Measurements from ENCODE around the gene NCOA7. TPM values are rescaled to one million over a fixed set of nuclear protein-coding genes. Genes with fewer than 3 reads are reported as not detected.

Gene NCOA7
- total and polyA plus RNA-seq, 2 of the 8 experiments (the other 6 are each of a cell fraction or from before 2014, with no cell fraction given): 2.6 to 10.7 TPM

DNA sequence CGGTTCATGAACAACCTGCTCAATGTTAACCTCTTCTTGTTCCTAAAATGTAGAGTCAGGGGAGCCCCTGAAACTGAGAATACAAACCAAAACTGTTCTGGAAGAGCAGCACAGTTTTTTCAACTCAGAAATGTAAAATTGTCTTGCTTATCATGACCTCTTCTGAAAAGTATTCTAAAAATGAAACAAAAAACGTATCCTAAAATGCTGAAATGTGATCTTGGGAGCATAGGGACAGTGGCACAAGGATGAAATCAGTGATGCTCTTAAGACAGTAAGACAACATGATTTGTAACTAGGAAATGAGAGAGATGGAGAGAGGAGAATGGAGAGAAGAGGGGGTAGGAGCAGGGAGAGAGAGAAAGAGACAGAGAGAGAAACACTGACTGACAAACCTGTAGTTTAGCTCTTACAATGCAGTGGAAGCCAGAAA, 27.5 kb downstream of the NCOA7 start:
- Histone ChIP-seq H3K27ac (ENCODE audit: low read depth, low read length) (no peak overlapping the region), H2BK15ac (ENCODE audit: low read length) (no peak overlapping the region), H4K91ac (replicated peaks; ENCODE audit: insufficient read length, low read length) (no peak overlapping the region), H2AK5ac (ENCODE audit: low read depth, low read length) (no peak overlapping the region), H2AFZ (ENCODE audit: low read length) (no peak overlapping the region), H2BK5ac (ENCODE audit: low read depth, low read length) (no peak overlapping the region), H3K4me3 (ENCODE audit: extremely low read depth in 1 of 4, insufficient read depth in 2 of 4, low read depth in 3 of 4, low read length in 4 of 4) (no peak overlapping the region), H3K9me3 (ENCODE audit: insufficient read depth in 2 of 2, low read depth in 1 of 2, low read length in 1 of 2) (no peaks in the 10 kb centered on the region), H3K23ac (ENCODE audit: insufficient read length) (no peak overlapping the region), H4K5ac (ENCODE audit: insufficient read length, low read depth, low read length) (no peak overlapping the region), H3K9ac (replicated peaks in 1 of 4; ENCODE audit: extremely low read depth in 1 of 4, low read depth in 3 of 4, low read length in 3 of 4) (no peak overlapping the region), H3K4me2 (ENCODE audit: insufficient read depth in 1 of 2, low read depth in 2 of 2, low read length in 2 of 2) (no peak overlapping the region), H4K20me1 (replicated peaks in 1 of 2; ENCODE audit: control insufficient read depth in 1 of 2, insufficient read depth in 2 of 2, low read length in 2 of 2) (no peaks in the 10 kb centered on the region), H3K27me3 (replicated peaks in 1 of 4; ENCODE audit: control insufficient read depth in 3 of 4, extremely low read depth in 1 of 4, insufficient read depth in 3 of 4, low read length in 3 of 4) (peaks cover 0 to 2% (median 0%) of the 10 kb centered on the region in 4 experiments; a peak in 1 of 7 replicates), H3K79me2 (ENCODE audit: control insufficient read depth in 1 of 2, insufficient read depth in 2 of 2, low read length in 2 of 2) (no peaks in the 10 kb centered on the region), H2BK20ac (ENCODE audit: low read length) (no peak overlapping the region), H3K79me1 (ENCODE audit: low read depth, low read length) (no peaks in the 10 kb centered on the region), H3K36me3 (ENCODE audit: control insufficient read depth in 2 of 4, insufficient read depth in 4 of 4, low read length in 3 of 4) (no peaks in the 10 kb centered on the region), H3K4me1 (replicated peaks in 1 of 4; ENCODE audit: control insufficient read depth in 3 of 4, insufficient read depth in 4 of 4, low read length in 3 of 4) (no peaks in the 10 kb centered on the region), H4K8ac (ENCODE audit: extremely low read depth, insufficient read depth, low read length) (no peak overlapping the region), H2BK12ac (ENCODE audit: low read depth, low read length) (no peak overlapping the region), H3K18ac (ENCODE audit: extremely low read depth, low read length) (no peak overlapping the region), H3K56ac (replicated peaks; ENCODE audit: insufficient read length, low read depth, low read length) (no peak overlapping the region), H3K4ac (replicated peaks; ENCODE audit: insufficient read length, low read depth, low read length) (no peak overlapping the region), H2BK120ac (replicated peaks; ENCODE audit: low read depth, low read length) (no peak overlapping the region), H3K14ac (ENCODE audit: insufficient read length) (no peak overlapping the region), H3K23me2 (ENCODE audit: low read depth, low read length) (no peaks in the 10 kb centered on the region)
- no peak for FAIRE-seq
- WGBS, 2 experiments (ENCODE audit: extremely low coverage in 1 of 2, insufficient coverage in 1 of 2, insufficient read length in 1 of 2, insufficient replicate concordance in 2 of 2, low coverage in 1 of 2, low lambda C conversion rate in 2 of 2, missing lambda C conversion rate in 1 of 2): 88% methylated on average over 2 of the region's 2 CpGs; no CpG with 5 or more reads in 1 of the 2 experiments
- CTCF ChIA-PET (ENCODE audit: partially characterized antibody): interaction anchor here (1.0 to 1.3 kb wide), 4 partner anchors 26 to 88 kb away, joined by 3 to 4 read pairs (median 4); partner anchors contain the start of gene NCOA7
- POLR2A ChIA-PET (ENCODE audit: partially characterized antibody): interaction anchor here (0.6 to 1.4 kb wide), 2 partner anchors 37 to 138 kb away, joined by 3 to 5 read pairs; no protein-coding TSS in a partner anchor
- no peak for DNase-seq (ENCODE audit: low read depth in 1 of 2, low spot score in 2 of 2)
- TF ChIP-seq RFX5 (IDR thresholded peaks at IDR 0.05; ENCODE audit: borderline replicate concordance, low read depth, low read length) (no peak), RXRA (IDR thresholded peaks at IDR 0.05; ENCODE audit: insufficient read depth, low read depth, low read length) (no peak), EGR1 (IDR thresholded peaks at IDR 0.05; ENCODE audit: borderline replicate concordance, low read depth, low read length) (no peak), TBP (IDR thresholded peaks at IDR 0.05; ENCODE audit: low read depth, low read length) (no peak), HDAC2 (IDR thresholded peaks at IDR 0.05; ENCODE audit: borderline replicate concordance in 1 of 2, low read depth in 2 of 2, low read length in 2 of 2) (no peak), POLR2AphosphoS5 (IDR thresholded peaks at IDR 0.05; ENCODE audit: low read depth, low read length) (no peak), PHF8 (conservative IDR thresholded peaks at IDR 0.05; ENCODE audit: low read depth, low read length) (no peak), FOSL1 (IDR thresholded peaks at IDR 0.05; ENCODE audit: insufficient read depth, low read depth, low read length) (no peak), TAF1 (IDR thresholded peaks at IDR 0.05; ENCODE audit: low read depth, low read length) (no peak), RNF2 (IDR thresholded peaks at IDR 0.05; ENCODE audit: borderline replicate concordance, low read depth, low read length, missing control alignments, poor library complexity, severe bottlenecking) (no peak), ATF3 (IDR thresholded peaks at IDR 0.05; ENCODE audit: insufficient read depth, low read depth, low read length) (no peak), BRCA1 (IDR thresholded peaks at IDR 0.05; ENCODE audit: low read depth, low read length) (no peak)
- TF ChIP-seq, protein P1, sequence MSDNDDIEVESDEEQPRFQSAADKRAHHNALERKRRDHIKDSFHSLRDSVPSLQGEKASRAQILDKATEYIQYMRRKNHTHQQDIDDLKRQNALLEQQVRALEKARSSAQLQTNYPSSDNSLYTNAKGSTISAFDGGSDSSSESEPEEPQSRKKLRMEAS (IDR thresholded peaks at IDR 0.05): no peak
